Measurements from ENCODE around the gene CPLANE2. TPM values are rescaled to one million over a fixed set of nuclear protein-coding genes. Genes with fewer than 3 reads are reported as not detected.

Gene CPLANE2
- total RNA-seq, 1 donor from 2014 or later, result 3.0 TPM

DNA sequence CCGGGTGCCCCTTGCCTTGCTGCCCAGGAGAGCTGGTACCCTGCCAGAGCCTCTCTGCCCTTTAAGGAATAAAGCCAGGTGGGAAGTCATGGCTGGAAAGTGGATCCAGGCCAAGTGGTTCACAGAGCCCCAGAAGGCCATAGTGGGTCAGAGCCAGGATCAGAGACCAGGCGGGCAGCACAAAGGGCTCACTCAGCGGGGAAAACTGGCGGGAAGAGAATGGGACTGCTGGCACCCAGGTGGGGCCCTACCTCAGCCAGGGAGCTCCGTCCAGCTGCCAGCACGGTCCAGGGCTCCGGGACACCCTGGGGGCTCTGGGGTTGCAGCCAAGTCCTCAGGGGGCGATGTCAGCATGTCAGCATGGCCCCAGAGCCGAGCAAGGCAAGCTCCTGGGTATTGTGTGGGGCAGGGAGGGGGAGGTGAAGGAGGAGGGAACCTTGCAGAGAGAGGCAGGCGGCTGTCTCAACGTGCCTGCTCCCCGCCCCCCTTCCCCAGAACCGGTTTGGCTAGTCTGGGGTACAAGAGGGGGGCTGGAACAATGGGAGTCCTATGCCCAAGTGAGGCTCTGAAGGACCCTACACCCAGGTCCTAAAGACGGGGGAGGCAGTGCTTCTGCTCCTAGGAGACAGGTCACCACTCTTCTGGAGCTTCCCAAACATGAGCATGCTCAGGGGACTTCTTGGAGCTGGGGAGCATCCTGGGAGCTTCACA, 24.6 kb downstream of the CPLANE2 start, which contains the start of gene ARHGEF19:
TSS of gene ARHGEF19 (minus strand) at position 402 of the 711 bp plus-strand sequence. CDS start 3,598 bp downstream, outside the sequence.
- H3K79me2 ChIP-seq (ENCODE audit: low read depth), result no peaks in the 10 kb centered on the region
- peak within 1 kb of the TSS; percentile 18 for H3K9ac ChIP-seq
- peaks cover 35% of the 10 kb centered on the region for H3K4me1 Mint-ChIP-seq
- no peaks in the 10 kb centered on the region for H4K20me1 ChIP-seq (ENCODE audit: low read depth)
- no peaks in the 10 kb centered on the region for H3K36me3 ChIP-seq
- peak; percentile 54 for DNase-seq (ENCODE audit: low spot score)
- no peak for TF ChIP-seq EZH2phosphoT487 (IDR thresholded peaks at IDR 0.05)
- no peak for TF ChIP-seq EZH2 (IDR thresholded peaks at IDR 0.05)
- TF ChIP-seq, protein P1, sequence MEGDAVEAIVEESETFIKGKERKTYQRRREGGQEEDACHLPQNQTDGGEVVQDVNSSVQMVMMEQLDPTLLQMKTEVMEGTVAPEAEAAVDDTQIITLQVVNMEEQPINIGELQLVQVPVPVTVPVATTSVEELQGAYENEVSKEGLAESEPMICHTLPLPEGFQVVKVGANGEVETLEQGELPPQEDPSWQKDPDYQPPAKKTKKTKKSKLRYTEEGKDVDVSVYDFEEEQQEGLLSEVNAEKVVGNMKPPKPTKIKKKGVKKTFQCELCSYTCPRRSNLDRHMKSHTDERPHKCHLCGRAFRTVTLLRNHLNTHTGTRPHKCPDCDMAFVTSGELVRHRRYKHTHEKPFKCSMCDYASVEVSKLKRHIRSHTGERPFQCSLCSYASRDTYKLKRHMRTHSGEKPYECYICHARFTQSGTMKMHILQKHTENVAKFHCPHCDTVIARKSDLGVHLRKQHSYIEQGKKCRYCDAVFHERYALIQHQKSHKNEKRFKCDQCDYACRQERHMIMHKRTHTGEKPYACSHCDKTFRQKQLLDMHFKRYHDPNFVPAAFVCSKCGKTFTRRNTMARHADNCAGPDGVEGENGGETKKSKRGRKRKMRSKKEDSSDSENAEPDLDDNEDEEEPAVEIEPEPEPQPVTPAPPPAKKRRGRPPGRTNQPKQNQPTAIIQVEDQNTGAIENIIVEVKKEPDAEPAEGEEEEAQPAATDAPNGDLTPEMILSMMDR (IDR thresholded peaks at IDR 0.05), result no peak
- H3K36me3 Mint-ChIP-seq, result no peaks in the 10 kb centered on the region
- H3K9me3 ChIP-seq (ENCODE audit: low read depth), result no peaks in the 10 kb centered on the region
- no peak within 1 kb of the TSS for H3K27ac ChIP-seq
- H3F3A ChIP-seq (ENCODE audit: low read depth), result peaks cover 25% of the 10 kb centered on the region
- H3K4me3 Mint-ChIP-seq, result no peak within 1 kb of the TSS
- H2AFZ ChIP-seq (replicated peaks), result peak within 1 kb of the TSS; percentile 82
- peaks cover 20% of the 10 kb centered on the region for H3K4me1 ChIP-seq
- H3K27me3 ChIP-seq, result peaks cover 21% of the 10 kb centered on the region
- no peaks in the 10 kb centered on the region for H3K9me3 Mint-ChIP-seq
- H3K4me3 ChIP-seq, result peak within 1 kb of the TSS; percentile 37
- peaks cover 16% of the 10 kb centered on the region for H3K27me3 Mint-ChIP-seq (ENCODE audit: insufficient read depth, low read depth)
- peak within 1 kb of the TSS; percentile 35 for H3K27ac Mint-ChIP-seq
- H3K4me2 ChIP-seq, result peak within 1 kb of the TSS; percentile 72

- Histone ChIP-seq H3K4me2 (peak overlapping the region; percentile 72), H3K27me3 (peaks cover 20% of the 10 kb centered on the region), H2AFZ (replicated peaks) (peak overlapping the region; percentile 82), H4K20me1 (ENCODE audit: low read depth) (no peaks in the 10 kb centered on the region), H3K27ac (no peak overlapping the region), H3K79me2 (ENCODE audit: low read depth) (no peaks in the 10 kb centered on the region), H3K4me3 (peak overlapping the region; percentile 37), H3K4me1 (peaks cover 20% of the 10 kb centered on the region), H3K36me3 (no peaks in the 10 kb centered on the region), H3K9me3 (ENCODE audit: low read depth) (no peaks in the 10 kb centered on the region), H3K9ac (peak overlapping the region; percentile 18), H3F3A (ENCODE audit: low read depth) (peaks cover 27% of the 10 kb centered on the region)
- peaks cover 34% of the 10 kb centered on the region for H3K4me1 Mint-ChIP-seq
- no peaks in the 10 kb centered on the region for H3K9me3 Mint-ChIP-seq
- no peak overlapping the region for H3K4me3 Mint-ChIP-seq
- peaks cover 18% of the 10 kb centered on the region for H3K27me3 Mint-ChIP-seq (ENCODE audit: insufficient read depth, low read depth)
- TF ChIP-seq, protein P1 (IDR thresholded peaks at IDR 0.05), result no peak
- TF ChIP-seq EZH2 (IDR thresholded peaks at IDR 0.05) (no peak), EZH2phosphoT487 (IDR thresholded peaks at IDR 0.05) (no peak)
- DNase-seq (ENCODE audit: low spot score), result no peak
- peak overlapping the region; percentile 35 for H3K27ac Mint-ChIP-seq
- no peaks in the 10 kb centered on the region for H3K36me3 Mint-ChIP-seq
These were observed 25.2 kb downstream of the CPLANE2 start for GRCh38 chr1:16211824-16212223.

DNA sequence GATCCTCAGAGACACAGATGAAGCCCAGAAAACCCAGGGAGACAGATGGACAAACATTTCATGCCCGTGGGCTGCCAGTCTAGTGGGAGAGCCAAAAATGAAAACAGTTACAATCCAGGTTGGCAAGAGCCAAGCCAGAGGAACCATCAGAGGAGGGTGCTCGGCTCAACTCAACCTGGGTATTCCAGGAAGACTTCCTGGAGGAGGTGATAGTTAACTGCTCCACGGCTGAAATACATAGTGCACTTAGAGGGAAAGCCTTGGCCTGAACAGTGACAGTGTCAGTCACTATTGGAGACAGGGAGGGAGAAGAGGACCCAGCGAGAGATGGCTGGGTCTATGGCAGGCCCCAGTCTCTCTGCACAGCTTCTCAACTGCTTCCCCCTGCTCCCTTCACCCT, 26.4 kb downstream of the CPLANE2 start:
- Mint-ChIP-seq H3K4me3 (no peak overlapping the region), H3K36me3 (no peaks in the 10 kb centered on the region), H3K9me3 (no peaks in the 10 kb centered on the region), H3K27me3 (ENCODE audit: insufficient read depth, low read depth) (peaks cover 16% of the 10 kb centered on the region), H3K27ac (no peak overlapping the region), H3K4me1 (peaks cover 33% of the 10 kb centered on the region)
- Histone ChIP-seq H3K9me3 (ENCODE audit: low read depth) (no peaks in the 10 kb centered on the region), H3K9ac (no peak overlapping the region), H3K36me3 (no peaks in the 10 kb centered on the region), H3K4me3 (no peak overlapping the region), H3K4me1 (peaks cover 15% of the 10 kb centered on the region), H3K27ac (no peak overlapping the region), H3K79me2 (ENCODE audit: low read depth) (no peaks in the 10 kb centered on the region), H2AFZ (replicated peaks) (no peak overlapping the region), H4K20me1 (ENCODE audit: low read depth) (no peaks in the 10 kb centered on the region), H3K4me2 (peak overlapping the region; percentile 56), H3F3A (ENCODE audit: low read depth) (peaks cover 26% of the 10 kb centered on the region), H3K27me3 (peaks cover 13% of the 10 kb centered on the region)
- TF ChIP-seq EZH2 (IDR thresholded peaks at IDR 0.05) (no peak), EZH2phosphoT487 (IDR thresholded peaks at IDR 0.05) (no peak)
- TF ChIP-seq, protein P1 (IDR thresholded peaks at IDR 0.05), result no peak
- DNase-seq (ENCODE audit: low spot score), result no peak

Measured in neural progenitor cell (in vitro differentiated cells).